Stomach (tissue), 4 donors: ENCODE measurements around the gene GALNT13.

ENCODE experiments used
- CTCF ChIP-seq, 7 experiments: fragments of 450-650 bp in 4 of 7; fragments of 200-600 bp in 3 of 7; sonication (generic) in 3 of 7; IDR thresholded peaks; one replicate each; pipeline ENCODE4 v1.5.1; 2016 to 2019; ENCODE audit warnings: antibody characterized with exemption in 7 of 7, control low read depth in 2 of 7, mild to moderate bottlenecking in 1 of 7
- POLR2A ChIP-seq, 4 donors: fragments of 450-650 bp; IDR thresholded peaks; one replicate each; pipeline ENCODE4 v1.6.1; 2016; ENCODE audit warnings: antibody characterized with exemption in 4 of 4, control low read depth in 2 of 4, mild to moderate bottlenecking in 1 of 4, moderate library complexity in 1 of 4

GRCh38 chr2:154455866-154456265, 584.1 kb downstream of the GALNT13 start:
- TF ChIP-seq CTCF (IDR thresholded peaks at IDR 0.05) (no peak), POLR2A (IDR thresholded peaks at IDR 0.05) (no peak)
